Heart left ventricle (tissue), 16 donors: Measurements from ENCODE around the gene PATZ1. TPM values are rescaled to one million over a fixed set of nuclear protein-coding genes. Genes with fewer than 3 reads are reported as not detected.
"Not testable (repeated sequence)": the region's sequence is repeated elsewhere in the genome, so short reads cannot be mapped to it uniquely, and the experiment has no call there.

ENCODE experiments used
- ATAC-seq, 4 donors: fragments of 200-7000 bp; cut with Tn5 transposase; one replicate each; pipeline ENCODE4 v1.9.1; 2020 to 2022; ENCODE audit warnings: moderate library complexity in 4 of 4, mild to moderate bottlenecking in 3 of 4, moderate number of reproducible peaks in 1 of 4
- DNase-seq, 5 donors: peaks; one replicate each; pipeline ENCODE4 v3.0.0-alpha.2; 2020
- H3K27ac ChIP-seq, 12 donors: fragments of 200-600 bp; sonication (generic) in 4 of 12; one replicate each; pipeline versions ENCODE4 v1.5.0 to v1.8.0; 2016 to 2022; ENCODE audit warnings: mild to moderate bottlenecking in 2 of 12
- H3K27me3 ChIP-seq, 9 donors: fragments of 200-600 bp; sonication (generic) in 2 of 9; one replicate each; pipeline versions ENCODE4 v1.5.1 to v1.8.0; 2016 to 2022; ENCODE audit warnings: mild to moderate bottlenecking in 3 of 9
- H3K36me3 ChIP-seq, 9 donors: fragments of 200-600 bp; sonication (generic) in 2 of 9; one replicate each; pipeline versions ENCODE4 v1.5.0 to v1.8.0; 2018 to 2022; ENCODE audit warnings: mild to moderate bottlenecking in 2 of 9
- H3K4me1 ChIP-seq, 12 donors: fragments of 200-600 bp; sonication (generic) in 4 of 12; one replicate each; pipeline versions ENCODE4 v1.5.0 to v1.8.0; 2016 to 2022; ENCODE audit warnings: mild to moderate bottlenecking in 3 of 12
- H3K4me3 ChIP-seq, 12 donors: fragments of 200-600 bp; sonication (generic) in 4 of 12; one replicate each; pipeline versions ENCODE4 v1.5.0 to v1.8.0; 2017 to 2022; ENCODE audit warnings: mild to moderate bottlenecking in 9 of 12, moderate library complexity in 4 of 12
- H3K9me3 ChIP-seq, 12 donors: fragments of 200-600 bp; sonication (generic) in 4 of 12; one replicate each; pipeline versions ENCODE4 v1.5.0 to v1.8.0; 2016 to 2022; ENCODE audit warnings: mild to moderate bottlenecking in 1 of 12
- POLR2A ChIP-seq, 2 donors: fragments of 450-650 bp; IDR thresholded peaks; one replicate each; pipeline ENCODE4 v1.6.1; 2017; ENCODE audit warnings: antibody characterized with exemption in 2 of 2, mild to moderate bottlenecking in 2 of 2, moderate library complexity in 2 of 2
- WGBS, 4 donors: extraction: QIAGEN DNeasy Blood & Tissue Kit in 2 of 4; methylation state at CpG; one replicate each; pipeline versions ENCODE4 v1.1.5 to v1.1.7; 2013 to 2018; 5-methylcytosine and 5-hydroxymethylcytosine counted together
- intact Hi-C, 10 donors: fragments of 100-400 bp; cut with DNase I; formaldehyde crosslinking; loops; one replicate each; pipeline versions ENCODE4 v1.11.1 to v1.14.2; 2022
- polyA plus RNA-seq, 2 donors: library from polyadenylated mRNA; stranded (reverse); fragments of 200-250 nt; gene quantifications; one replicate each; pipeline ENCODE4 v1.2.3, GENCODE V29; 2013
- total RNA-seq, 9 donors: library from RNA; depleted of rRNA in 2 of 9; stranded (reverse); fragments of >200 nt in 2 of 9; fragmentation: NEBNext Ultra II Directional in 3 of 9; extraction: Animal tissue kit (Norgen Biotek cat#: 25700) in 3 of 9; gene quantifications; one replicate each; pipeline versions ENCODE4 v1.1.0 to v1.2.4, GENCODE V29; 2016 to 2023
- TF ChIP-seq, protein P1 (sequence below), 12 donors: fragments of 200-600 bp; sonication (generic) in 4 of 12; IDR thresholded peaks; one replicate each; pipeline versions ENCODE4 v1.5.0 to v1.8.0; 2018 to 2022; ENCODE audit warnings: antibody characterized with exemption in 12 of 12, mild to moderate bottlenecking in 5 of 12
- donor health status: ischemic (EF 13 %, LVEDD 7.1; RV severe dilation, severe dysfunction).
- donor health status: healthy with polysubstance abuse.
- donor health status: DM: no; HTN: yes; CAD: no.
- donor health status: DM: no; HTN: no; CAD: no.
- donor health status: ischemic (EF 25% LVEDD 6.9; RV normal size, moderate dysfunction).
- donor health status: ischemic (EF 25% LVEDD 5.7; RV mildly dilated, moderate dysfunction).
- donor health status: healthy.
- donor health status: DM: yes; HTN: yes; CAD: no.
- donor health status: ischemic (EF 35%, LVEDD 5.7; RV mildly dilated, moderate dysfunction).
- donor health status: nonischemic (EF 11% LVEDD 7.7; RV severe dilation, severe dysfunction).
- donor health status: DM: yes; HTN: yes; CAD: no.
- donor health status: PGD.
- donor health status: ischemic (EF 29% LVEDD 5.4; RV normal size, mild dysfunction).
- donor health status: nonischemic (EF 23%, LVEDD 6.1; RV moderate dilation, normal function).

The PATZ1 gene
- total and polyA plus RNA-seq, 11 donors: 7.7 to 20.1 (median 12.3) TPM

DNA sequence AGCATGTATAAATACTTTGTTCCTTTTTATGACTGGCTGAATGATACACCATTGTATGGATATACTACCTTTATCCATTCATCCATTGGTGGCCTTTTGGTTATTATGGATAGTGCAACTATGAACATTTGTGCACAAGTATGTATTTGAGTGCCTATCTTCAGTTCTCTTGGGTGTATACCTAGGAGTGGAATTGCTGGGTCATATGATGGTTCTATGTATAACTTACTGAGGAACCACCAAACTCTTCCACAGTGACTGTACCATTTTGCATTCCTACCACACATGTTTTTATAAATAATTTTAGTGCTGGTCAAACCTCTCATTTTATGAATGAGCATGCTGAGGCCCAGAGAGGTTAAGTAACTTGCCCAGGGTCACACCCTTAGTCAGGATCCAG is 3.8 kb upstream of the PATZ1 start:
- no peaks in the 10 kb centered on the region for H3K9me3 ChIP-seq
- DNase-seq (no peak), ATAC-seq (no peak)
- no peak overlapping the region for H3K27ac ChIP-seq
- no peaks in the 10 kb centered on the region for H3K27me3 ChIP-seq
- TF ChIP-seq, protein P1, sequence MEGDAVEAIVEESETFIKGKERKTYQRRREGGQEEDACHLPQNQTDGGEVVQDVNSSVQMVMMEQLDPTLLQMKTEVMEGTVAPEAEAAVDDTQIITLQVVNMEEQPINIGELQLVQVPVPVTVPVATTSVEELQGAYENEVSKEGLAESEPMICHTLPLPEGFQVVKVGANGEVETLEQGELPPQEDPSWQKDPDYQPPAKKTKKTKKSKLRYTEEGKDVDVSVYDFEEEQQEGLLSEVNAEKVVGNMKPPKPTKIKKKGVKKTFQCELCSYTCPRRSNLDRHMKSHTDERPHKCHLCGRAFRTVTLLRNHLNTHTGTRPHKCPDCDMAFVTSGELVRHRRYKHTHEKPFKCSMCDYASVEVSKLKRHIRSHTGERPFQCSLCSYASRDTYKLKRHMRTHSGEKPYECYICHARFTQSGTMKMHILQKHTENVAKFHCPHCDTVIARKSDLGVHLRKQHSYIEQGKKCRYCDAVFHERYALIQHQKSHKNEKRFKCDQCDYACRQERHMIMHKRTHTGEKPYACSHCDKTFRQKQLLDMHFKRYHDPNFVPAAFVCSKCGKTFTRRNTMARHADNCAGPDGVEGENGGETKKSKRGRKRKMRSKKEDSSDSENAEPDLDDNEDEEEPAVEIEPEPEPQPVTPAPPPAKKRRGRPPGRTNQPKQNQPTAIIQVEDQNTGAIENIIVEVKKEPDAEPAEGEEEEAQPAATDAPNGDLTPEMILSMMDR (IDR thresholded peaks at IDR 0.05): no peak
- TF ChIP-seq POLR2A (IDR thresholded peaks at IDR 0.05): no peak
- no peaks in the 10 kb centered on the region for H3K36me3 ChIP-seq
- peaks cover 0 to 22% (median 10%) of the 10 kb centered on the region in 12 donors for H3K4me1 ChIP-seq
- intact Hi-C loops: loop anchor here in 9 of 10 donors (5.0 to 10.0 kb wide), 8 partner anchors 47 to 402 kb away; partner anchors contain the start of genes DRG1 (in 4 of the 9), SFI1 (in 2 of the 9), DEPDC5 (in 1 of the 9) and EIF4ENIF1 (in 1 of the 9)
- H3K4me3 ChIP-seq: no peak overlapping the region

DNA sequence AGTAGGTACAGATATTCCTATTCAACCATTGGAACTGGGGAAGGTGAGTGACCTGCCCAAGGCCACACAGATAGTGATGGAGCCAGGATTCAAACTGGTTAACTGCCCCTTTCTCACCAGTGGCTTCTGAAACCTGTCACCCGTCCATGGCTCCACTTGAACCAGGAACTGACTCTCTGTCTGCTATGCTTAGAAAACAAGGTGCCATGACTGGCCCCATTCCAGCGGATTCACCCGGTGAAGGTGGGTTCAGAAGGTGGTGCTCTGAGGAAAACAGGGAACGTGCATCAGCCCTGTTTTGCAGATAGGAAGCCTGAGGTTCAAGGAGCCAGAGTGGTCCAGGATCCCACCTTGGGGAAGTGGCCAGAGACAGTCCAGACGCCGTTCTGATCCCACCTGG is 2.6 kb upstream of the PATZ1 start:
- H3K4me3 ChIP-seq: no peak overlapping the region
- H3K27me3 ChIP-seq: no peaks in the 10 kb centered on the region
- H3K4me1 ChIP-seq: peaks cover 5 to 34% (median 21%) of the 10 kb centered on the region in 12 donors
- intact Hi-C loops: loop anchor here in 9 of 10 donors (5.0 to 10.0 kb wide), 8 partner anchors 49 to 404 kb away; partner anchors contain the start of genes DRG1 (in 4 of the 9), SFI1 (in 2 of the 9), DEPDC5 (in 1 of the 9) and EIF4ENIF1 (in 1 of the 9)
- H3K27ac ChIP-seq: no peak overlapping the region
- ATAC-seq: no peak
- WGBS, 4 donors: 86 to 95% (median 91%) methylated on average over 6 of the region's 6 CpGs
- H3K9me3 ChIP-seq: no peaks in the 10 kb centered on the region
- DNase-seq: no peak
- H3K36me3 ChIP-seq: peaks cover 0 to 6% (median 0%) of the 10 kb centered on the region in 9 donors
- TF ChIP-seq, protein P1 (IDR thresholded peaks at IDR 0.05): no peak
- no peak for TF ChIP-seq POLR2A (IDR thresholded peaks at IDR 0.05)

DNA sequence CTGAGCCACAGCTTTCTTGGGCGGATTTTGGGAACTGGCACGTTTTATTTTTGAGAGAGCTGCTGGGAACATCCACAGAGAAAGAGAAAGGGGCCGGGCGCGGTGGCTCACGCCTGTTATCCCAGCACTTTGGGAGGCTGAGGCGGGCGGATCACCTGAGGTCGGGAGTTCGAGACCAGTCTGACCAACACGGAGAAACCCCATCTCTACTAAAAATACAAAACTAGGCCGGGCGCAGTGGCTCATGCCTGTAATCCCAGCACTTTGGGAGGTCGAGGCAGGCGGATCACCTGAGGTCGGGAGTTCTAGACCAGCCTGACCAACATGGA is 1.8 kb upstream of the PATZ1 start:
- not testable (repeated sequence) for H3K9me3 ChIP-seq, ATAC-seq, DNase-seq, H3K27me3 ChIP-seq, H3K36me3 ChIP-seq
- peak overlapping the region in 11 of 12 donors; percentile 85 to 96 (median 91) for H3K27ac ChIP-seq
- peaks cover 5 to 42% (median 29%) of the 10 kb centered on the region in 12 donors for H3K4me1 ChIP-seq
- H3K4me3 ChIP-seq: peak overlapping the region in 11 of 12 donors; percentile 61 to 99 (median 74)
- 76 to 81% (median 79%) methylated on average over 16 of the region's 16 CpGs for WGBS, 4 donors
- intact Hi-C loops: loop anchor here in 9 of 10 donors (5.0 to 10.0 kb wide), 8 partner anchors 49 to 404 kb away; partner anchors contain the start of genes DRG1 (in 4 of the 9), SFI1 (in 2 of the 9), DEPDC5 (in 1 of the 9) and EIF4ENIF1 (in 1 of the 9)

DNA sequence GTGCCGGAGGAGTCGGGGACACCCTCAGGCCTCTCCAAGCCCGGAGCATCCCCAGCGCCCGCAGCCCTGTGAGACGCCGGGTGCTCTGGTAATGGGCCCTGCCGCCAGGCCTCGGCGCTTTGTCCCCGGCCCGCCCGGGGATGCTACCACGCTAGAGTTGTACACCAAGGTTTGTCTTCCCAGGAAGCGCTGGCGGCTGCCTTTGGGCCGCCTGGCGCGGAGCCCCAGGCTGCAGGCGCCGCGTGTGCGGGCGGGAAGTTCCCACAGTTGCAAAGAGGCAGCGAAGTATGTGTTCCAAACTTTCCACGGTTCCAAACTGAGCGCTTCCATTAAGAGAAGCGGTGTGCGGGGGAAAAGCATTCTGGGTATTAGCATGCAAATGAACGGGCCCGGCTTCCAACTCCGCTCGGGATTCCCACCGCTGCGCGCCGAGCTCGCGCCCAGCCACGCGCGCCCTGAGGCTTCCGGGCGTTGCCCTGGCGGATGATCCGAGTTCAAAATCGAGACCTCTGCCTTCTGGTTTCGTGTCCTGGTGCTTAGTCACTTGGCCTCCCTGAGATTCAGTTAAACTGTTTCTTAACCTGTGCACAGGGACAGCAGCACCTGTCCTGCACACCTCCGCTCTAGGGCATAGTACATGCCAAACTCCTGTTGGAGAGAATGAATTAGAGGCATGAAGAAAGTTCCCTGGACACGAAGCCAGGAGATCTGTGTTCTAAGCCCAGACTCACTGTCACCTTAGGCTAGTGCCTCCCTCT is 1.3 kb upstream of the PATZ1 start:
- TF ChIP-seq POLR2A (IDR thresholded peaks at IDR 0.05): no peak
- TF ChIP-seq, protein P1 (IDR thresholded peaks at IDR 0.05): no peak
- Histone ChIP-seq H3K27me3 (no peaks in the 10 kb centered on the region), H3K4me1 (peaks cover 5 to 47% (median 33%) of the 10 kb centered on the region in 12 donors), H3K4me3 (peak overlapping the region; percentile 61 to 99 (median 74)), H3K27ac (peak overlapping the region; percentile 81 to 96 (median 90)), H3K9me3 (no peaks in the 10 kb centered on the region), H3K36me3 (peaks cover 0 to 12% (median 4%) of the 10 kb centered on the region in 9 donors)
- peak; percentile 66 to 82 (median 77) for DNase-seq
- 1 to 2% (median 1%) methylated on average over 37 to 50 of the region's 50 CpGs for WGBS, 4 donors
- ATAC-seq: peak in 3 of 4 donors; percentile 59 to 64 (median 60)
- intact Hi-C loops: loop anchor here (1.0 to 10.0 kb wide), 11 partner anchors 50 to 405 kb away; partner anchors contain the start of genes DRG1 (in 10 of the 10), SFI1 (in 2 of the 10), DEPDC5 (in 1 of the 10) and EIF4ENIF1 (in 1 of the 10)
